Prostate gland (tissue), 2 donors: ENCODE measurements around the gene DCC.

ENCODE experiments used
- POLR2A ChIP-seq: fragments of 450-650 bp; IDR thresholded peaks from one replicate; pipeline ENCODE4 v1.6.1; 2016; ENCODE audit warnings: antibody characterized with exemption, mild to moderate bottlenecking
- POLR2AphosphoS5 ChIP-seq: sonication (generic); formaldehyde crosslinking; IDR thresholded peaks from one replicate; pipeline ENCODE4 v1.6.1; 2017; ENCODE audit warnings: antibody characterized with exemption
- TF ChIP-seq, protein P1 (sequence below), 4 experiments: fragments of 200-600 bp in 2 of 4; fragments of 450-650 bp in 2 of 4; sonication (generic) in 2 of 4; IDR thresholded peaks; 1 replicate in 3 of 4; 2 replicates in 1 of 4; pipeline ENCODE4 v1.5.1; 2016 to 2019; ENCODE audit warnings: antibody characterized with exemption in 4 of 4, mild to moderate bottlenecking in 2 of 4, moderate library complexity in 2 of 4

DNA sequence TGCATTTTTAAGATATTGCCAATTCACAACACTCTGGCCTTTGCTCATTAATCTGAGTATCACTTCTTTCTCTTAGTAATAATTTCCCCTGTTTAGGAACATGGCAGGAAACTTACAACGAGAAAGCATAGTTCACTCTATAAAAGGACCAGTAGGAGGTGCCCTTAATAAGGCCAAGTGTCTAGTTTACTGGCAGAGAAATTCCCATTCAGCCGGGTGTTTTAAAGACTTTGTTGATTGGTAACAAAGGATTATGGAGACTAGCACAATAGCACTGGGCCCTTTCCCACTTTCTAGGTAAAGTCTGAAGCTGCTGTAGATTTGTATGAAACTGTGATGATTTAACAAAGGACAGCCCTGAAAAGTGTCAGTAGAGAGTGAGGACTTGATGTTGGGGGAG, 3.1 kb downstream of the DCC start:
- no peak for TF ChIP-seq POLR2A
- TF ChIP-seq, protein P1, sequence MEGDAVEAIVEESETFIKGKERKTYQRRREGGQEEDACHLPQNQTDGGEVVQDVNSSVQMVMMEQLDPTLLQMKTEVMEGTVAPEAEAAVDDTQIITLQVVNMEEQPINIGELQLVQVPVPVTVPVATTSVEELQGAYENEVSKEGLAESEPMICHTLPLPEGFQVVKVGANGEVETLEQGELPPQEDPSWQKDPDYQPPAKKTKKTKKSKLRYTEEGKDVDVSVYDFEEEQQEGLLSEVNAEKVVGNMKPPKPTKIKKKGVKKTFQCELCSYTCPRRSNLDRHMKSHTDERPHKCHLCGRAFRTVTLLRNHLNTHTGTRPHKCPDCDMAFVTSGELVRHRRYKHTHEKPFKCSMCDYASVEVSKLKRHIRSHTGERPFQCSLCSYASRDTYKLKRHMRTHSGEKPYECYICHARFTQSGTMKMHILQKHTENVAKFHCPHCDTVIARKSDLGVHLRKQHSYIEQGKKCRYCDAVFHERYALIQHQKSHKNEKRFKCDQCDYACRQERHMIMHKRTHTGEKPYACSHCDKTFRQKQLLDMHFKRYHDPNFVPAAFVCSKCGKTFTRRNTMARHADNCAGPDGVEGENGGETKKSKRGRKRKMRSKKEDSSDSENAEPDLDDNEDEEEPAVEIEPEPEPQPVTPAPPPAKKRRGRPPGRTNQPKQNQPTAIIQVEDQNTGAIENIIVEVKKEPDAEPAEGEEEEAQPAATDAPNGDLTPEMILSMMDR (IDR thresholded peaks at IDR 0.05), result no peak
- TF ChIP-seq POLR2AphosphoS5, result no peak
